HG03135 (cell line): ENCODE data around the gene SCFD2.

Experiments
- ATAC-seq: cut with Tn5 transposase; IDR thresholded peaks from one replicate; pipeline ENCODE4 v1.9.1; 2021; ENCODE audit warnings: mild to moderate bottlenecking, moderate library complexity; ENCODE audit not compliant: unreplicated experiment

Gene SCFD2

GRCh38 chr4:53019485-53020382 is 346.1 kb downstream of the SCFD2 start:
- ATAC-seq, result no peak

- ATAC-seq, result no peak
Observed at GRCh38 chr4:53018471-53018870, 347.4 kb downstream of the SCFD2 start.

GRCh38 chr4:53016099-53016820 is 349.6 kb downstream of the SCFD2 start:
- ATAC-seq, result no peak

GRCh38 chr4:53015681-53016080 is 350.2 kb downstream of the SCFD2 start:
- ATAC-seq, result no peak

- ATAC-seq, result no peak
Observed at GRCh38 chr4:53014881-53015280, 351.0 kb downstream of the SCFD2 start.

GRCh38 chr4:53013873-53014775 is 351.7 kb downstream of the SCFD2 start:
- no peak for ATAC-seq

GRCh38 chr4:53012738-53013137 is 353.1 kb downstream of the SCFD2 start:
- peak; percentile 74 for ATAC-seq

GRCh38 chr4:53011259-53011905 is 354.5 kb downstream of the SCFD2 start:
- ATAC-seq, result no peak

GRCh38 chr4:53010318-53010717 is 355.5 kb downstream of the SCFD2 start:
- no peak for ATAC-seq

GRCh38 chr4:53009824-53010223 is 356.0 kb downstream of the SCFD2 start:
- no peak for ATAC-seq

- ATAC-seq, result no peak
Observed at GRCh38 chr4:53007024-53007423, 358.8 kb downstream of the SCFD2 start.

- no peak for ATAC-seq
Observed at GRCh38 chr4:53005808-53006207, 360.1 kb downstream of the SCFD2 start.

GRCh38 chr4:53005149-53005546 is 360.7 kb downstream of the SCFD2 start:
- ATAC-seq, result no peak

- ATAC-seq, result no peak
Observed at GRCh38 chr4:53004497-53005148, 361.2 kb downstream of the SCFD2 start.

- ATAC-seq, result no peak
Observed at GRCh38 chr4:53003959-53004358, 361.9 kb downstream of the SCFD2 start.

GRCh38 chr4:53000560-53000959 is 365.3 kb downstream of the SCFD2 start:
- no peak for ATAC-seq

- no peak for ATAC-seq
Observed at GRCh38 chr4:52999626-53000025, 366.2 kb downstream of the SCFD2 start.

- no peak for ATAC-seq
Observed at GRCh38 chr4:52998413-52998812, 367.4 kb downstream of the SCFD2 start.

- no peak for ATAC-seq
Observed at GRCh38 chr4:52997132-52997416, 368.8 kb downstream of the SCFD2 start.
